Head of caudate nucleus (tissue), 42 donors: ENCODE data around the gene SYCP3.

ENCODE experiments used
- DNase-seq, 42 donors: peaks; one replicate each; pipeline versions ENCODE4 v3.0.0 to v3.0.0-alpha.2; 2020 to 2021; ENCODE audit warnings: mixed read lengths in 7 of 42
- intact Hi-C: fragments of 100-400 bp; cut with DNase I; formaldehyde crosslinking; loops from one replicate; pipeline ENCODE4 v1.15.0; 2022

The SYCP3 gene

GRCh38 chr12:101738920-101739665 is at the start of gene SYCP3:
Gene SYCP3 (minus strand): TSS chr12:101739462. CDS start chr12:101737935, 1,527 bp downstream.
- no peak for DNase-seq
- intact Hi-C loops: no loop called here

- no peak for DNase-seq
- intact Hi-C loops: no loop called here
Measured at GRCh38 chr12:101785671-101786070, 46.4 kb upstream of the SYCP3 start.

GRCh38 chr12:101784376-101784775 is 45.1 kb upstream of the SYCP3 start:
- intact Hi-C loops: no loop called here
- DNase-seq: no peak

GRCh38 chr12:101783838-101784237 is 44.6 kb upstream of the SYCP3 start:
- intact Hi-C loops: no loop called here
- DNase-seq: no peak

- intact Hi-C loops: no loop called here
- DNase-seq: no peak
Measured at GRCh38 chr12:101783150-101783549, 43.9 kb upstream of the SYCP3 start.

- intact Hi-C loops: no loop called here
Measured at GRCh38 chr12:101782273-101782731, 43.0 kb upstream of the SYCP3 start.

GRCh38 chr12:101781834-101782233 is 42.6 kb upstream of the SYCP3 start:
- intact Hi-C loops: no loop called here
- DNase-seq: no peak

More at GRCh38 chr12:101782273-101782731, 43.0 kb upstream of the SYCP3 start:
- DNase-seq: no peak

- intact Hi-C loops: no loop called here
- no peak for DNase-seq
Measured at GRCh38 chr12:101780599-101780998, 41.3 kb upstream of the SYCP3 start.

GRCh38 chr12:101779626-101780025 is 40.4 kb upstream of the SYCP3 start:
- DNase-seq: no peak
- intact Hi-C loops: loop anchor here (5.0 kb wide), 1 partner anchor 53 kb away; the partner anchor contains the start of gene GNPTAB

- no peak for DNase-seq
- intact Hi-C loops: loop anchor here (5.0 kb wide), 1 partner anchor 53 kb away; the partner anchor contains the start of gene GNPTAB
Measured at GRCh38 chr12:101779200-101779599, 39.9 kb upstream of the SYCP3 start.

GRCh38 chr12:101777978-101778377 is 38.7 kb upstream of the SYCP3 start:
- DNase-seq: no peak
- intact Hi-C loops: loop anchor here (5.0 kb wide), 1 partner anchor 54 kb away; the partner anchor contains the start of gene GNPTAB

GRCh38 chr12:101777485-101777884 is 38.2 kb upstream of the SYCP3 start:
- peak in 12 of 42 donors; percentile 6 to 60 (median 35) for DNase-seq
- intact Hi-C loops: loop anchor here (5.0 kb wide), 1 partner anchor 55 kb away; the partner anchor contains the start of gene GNPTAB

GRCh38 chr12:101775816-101776215 is 36.6 kb upstream of the SYCP3 start:
- intact Hi-C loops: loop anchor here (5.0 kb wide), 1 partner anchor 56 kb away; the partner anchor contains the start of gene GNPTAB
- DNase-seq: no peak

GRCh38 chr12:101773650-101774162 is 34.4 kb upstream of the SYCP3 start:
- DNase-seq: peak in 41 of 42 donors; percentile 30 to 89 (median 73)
- intact Hi-C loops: no loop called here

- intact Hi-C loops: no loop called here
- no peak for DNase-seq
Measured at GRCh38 chr12:101772012-101772775, 32.9 kb upstream of the SYCP3 start.

GRCh38 chr12:101769865-101770264 is 30.6 kb upstream of the SYCP3 start:
- intact Hi-C loops: loop anchor here (10.0 kb wide), 1 partner anchor 195 kb away; no protein-coding TSS in a partner anchor
- DNase-seq: no peak

- no peak for DNase-seq
- intact Hi-C loops: loop anchor here (10.0 kb wide), 1 partner anchor 194 kb away; no protein-coding TSS in a partner anchor
Measured at GRCh38 chr12:101768781-101769180, 29.5 kb upstream of the SYCP3 start.

- DNase-seq: no peak
- intact Hi-C loops: loop anchor here (10.0 kb wide), 1 partner anchor 193 kb away; no protein-coding TSS in a partner anchor
Measured at GRCh38 chr12:101767537-101767936, 28.3 kb upstream of the SYCP3 start.

- intact Hi-C loops: loop anchor here (10.0 kb wide), 1 partner anchor 189 kb away; no protein-coding TSS in a partner anchor
- DNase-seq: no peak
Measured at GRCh38 chr12:101764051-101764792, 25.0 kb upstream of the SYCP3 start.
